ENCODE data around the gene BTBD16.

DNA sequence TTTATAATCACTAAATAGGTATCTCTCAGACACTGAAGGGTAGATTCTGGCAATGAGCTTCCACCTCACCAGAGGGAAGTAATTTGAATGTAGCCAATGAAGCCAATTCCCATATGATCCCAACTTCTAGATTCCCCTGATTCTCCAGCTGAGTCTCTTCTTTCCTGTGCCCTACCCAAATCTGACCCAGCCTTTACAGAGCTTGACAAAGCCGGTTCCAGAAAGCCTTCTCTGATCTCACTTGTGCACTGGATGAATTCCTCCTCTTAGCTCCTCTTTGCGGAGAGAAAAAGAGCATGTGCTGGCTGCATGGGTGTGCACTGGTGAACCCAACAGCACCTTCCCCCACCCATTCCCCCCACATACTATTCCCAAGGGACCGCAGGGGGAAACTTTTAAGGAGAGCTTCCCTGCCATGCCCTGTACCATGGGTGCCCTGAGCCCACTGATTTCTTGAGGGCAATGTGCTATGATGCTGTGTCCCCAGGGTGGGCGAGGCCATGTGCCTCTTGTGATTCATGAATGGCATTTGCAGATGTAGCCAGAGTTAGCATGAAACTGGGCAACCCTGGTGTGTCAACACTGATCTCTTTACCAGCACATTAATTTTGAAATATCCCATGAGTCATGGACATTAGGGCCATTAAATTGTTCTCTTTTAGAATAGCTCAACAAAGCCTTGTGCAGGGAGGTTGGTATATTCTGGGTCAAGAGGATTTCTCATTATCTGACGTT, 53.0 kb downstream of the BTBD16 start:
- no peak for TF ChIP-seq CTCF (IDR thresholded peaks at IDR 0.05)
- no peak for TF ChIP-seq POLR2A (IDR thresholded peaks at IDR 0.05)
- no peak for TF ChIP-seq EP300 (IDR thresholded peaks at IDR 0.05)

Measured in ovary (tissue), 3 donors.